CD4-positive, alpha-beta T cell treated with Interleukin-15 for 4 hours (primary cell): ENCODE results near the gene INTS1.
"Not testable (repeated sequence)": the region's sequence is repeated elsewhere in the genome, so short reads cannot be mapped to it uniquely, and the experiment has no call there.

Experiments used
- DNase-seq: peaks from one replicate; pipeline ENCODE4 v3.0.0-alpha.2; 2020; ENCODE audit warnings: low spot score

Gene INTS1

DNA sequence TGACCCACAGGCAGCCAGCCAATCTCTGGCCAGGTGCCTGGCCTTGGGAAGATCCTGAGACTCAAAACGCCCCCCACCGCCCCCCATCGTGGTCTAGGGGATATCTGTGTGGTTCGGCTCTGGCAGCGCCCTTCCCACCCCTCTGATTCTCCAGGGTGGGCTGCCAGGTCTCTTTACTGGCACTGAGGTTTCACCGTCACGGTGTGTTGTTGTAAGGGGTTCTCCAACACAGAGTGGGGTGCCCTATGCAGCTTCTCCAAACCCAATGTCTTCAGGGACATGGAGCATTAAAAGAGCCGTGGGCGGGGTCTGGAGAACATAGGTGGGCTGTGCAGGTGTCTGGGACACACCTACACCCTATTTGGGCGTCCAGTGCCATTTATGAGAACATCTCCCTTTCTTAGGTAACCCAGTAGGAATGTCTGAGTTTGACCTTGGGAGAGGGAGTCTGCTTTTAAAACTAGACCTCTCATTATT is 27.8 kb upstream of the INTS1 start:
- DNase-seq, result no peak

DNA sequence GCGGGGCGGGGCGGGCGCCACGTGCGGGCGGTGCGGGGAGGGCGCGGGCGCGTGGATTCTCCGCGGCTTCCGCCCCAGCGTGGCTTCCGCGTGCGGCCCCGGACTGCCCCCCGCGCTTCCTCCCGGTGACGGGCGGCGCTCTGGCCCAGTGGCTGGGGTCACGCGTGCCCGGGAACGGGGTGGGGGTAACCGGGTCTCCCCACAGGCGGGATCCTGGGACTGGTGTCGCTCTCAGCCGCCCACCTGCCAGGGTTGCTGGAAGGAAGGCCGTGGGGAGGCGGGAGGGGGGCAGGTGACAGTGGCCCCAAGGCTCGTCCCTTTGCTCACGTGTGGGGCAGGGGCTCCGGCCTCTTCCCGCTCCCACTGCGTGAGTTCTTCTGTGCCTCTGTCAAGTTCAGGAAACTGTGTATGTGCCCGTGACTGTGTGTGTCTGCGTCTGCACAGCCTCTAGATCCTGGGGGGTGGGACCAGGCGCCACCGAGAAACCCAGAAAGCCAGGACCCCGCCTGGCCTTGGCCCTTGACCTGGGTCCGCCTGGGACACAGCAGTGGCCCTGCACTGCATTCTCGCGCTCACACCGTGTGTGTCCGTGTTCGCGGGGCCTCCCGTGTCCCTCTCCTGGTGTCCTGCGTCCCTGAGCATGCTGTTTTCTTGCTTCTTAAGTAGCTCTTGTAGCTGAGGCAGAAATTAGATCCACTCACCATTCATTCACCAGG is 27.2 kb upstream of the INTS1 start:
- peak; percentile 31 for DNase-seq

DNA sequence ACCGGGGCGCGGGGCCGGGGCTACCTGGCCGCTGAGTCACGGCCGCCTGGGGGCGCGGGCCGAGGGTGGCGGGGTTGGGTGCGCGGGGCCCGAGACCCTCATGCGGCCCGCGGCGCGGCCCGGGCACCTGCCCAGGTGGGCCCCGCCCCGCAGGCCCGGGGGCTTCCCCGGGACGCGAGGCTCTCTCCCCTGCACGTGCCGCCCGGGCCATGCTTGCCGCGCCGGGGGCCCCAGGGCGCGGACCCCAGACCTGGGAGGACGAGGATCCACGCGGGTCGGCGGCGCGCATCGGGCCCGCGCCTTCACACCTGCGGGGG is 26.7 kb upstream of the INTS1 start:
- no peak for DNase-seq

DNA sequence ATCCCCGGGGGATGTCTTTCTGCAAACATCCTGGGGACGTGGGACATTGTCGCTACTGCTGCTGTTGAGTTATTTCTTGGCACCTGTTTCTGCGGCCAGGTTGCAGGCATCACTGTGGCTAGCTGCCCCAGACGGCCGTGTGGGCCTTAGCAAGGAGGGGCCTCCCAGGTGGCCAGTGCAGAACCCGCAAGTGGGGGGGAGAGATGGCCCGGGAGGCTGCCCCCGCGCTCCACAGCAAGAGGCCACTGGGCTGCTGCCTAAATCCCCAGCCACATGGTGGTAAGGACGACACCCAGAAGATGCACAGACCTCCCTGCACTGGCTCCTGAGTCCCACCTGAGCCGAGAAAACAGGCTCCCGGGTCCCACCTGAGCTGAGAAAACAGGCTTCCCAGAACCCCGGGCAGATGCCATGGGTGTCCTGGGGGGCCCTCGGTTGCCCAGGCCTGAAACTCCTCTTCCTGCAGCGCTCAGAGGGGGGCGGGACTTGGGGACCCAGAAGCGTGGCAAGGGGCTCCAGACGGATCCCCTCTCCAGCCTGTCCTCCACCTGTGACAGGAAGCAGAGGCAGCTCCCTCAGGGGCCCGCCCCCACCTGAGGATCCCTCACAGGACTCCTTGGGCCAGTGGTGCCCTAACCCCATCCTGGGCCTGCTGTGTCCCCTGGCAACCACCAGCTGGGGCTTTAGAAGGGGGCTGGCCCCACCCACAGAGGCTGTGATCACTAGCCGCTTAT is 25.4 kb upstream of the INTS1 start:
- DNase-seq, result no peak

DNA sequence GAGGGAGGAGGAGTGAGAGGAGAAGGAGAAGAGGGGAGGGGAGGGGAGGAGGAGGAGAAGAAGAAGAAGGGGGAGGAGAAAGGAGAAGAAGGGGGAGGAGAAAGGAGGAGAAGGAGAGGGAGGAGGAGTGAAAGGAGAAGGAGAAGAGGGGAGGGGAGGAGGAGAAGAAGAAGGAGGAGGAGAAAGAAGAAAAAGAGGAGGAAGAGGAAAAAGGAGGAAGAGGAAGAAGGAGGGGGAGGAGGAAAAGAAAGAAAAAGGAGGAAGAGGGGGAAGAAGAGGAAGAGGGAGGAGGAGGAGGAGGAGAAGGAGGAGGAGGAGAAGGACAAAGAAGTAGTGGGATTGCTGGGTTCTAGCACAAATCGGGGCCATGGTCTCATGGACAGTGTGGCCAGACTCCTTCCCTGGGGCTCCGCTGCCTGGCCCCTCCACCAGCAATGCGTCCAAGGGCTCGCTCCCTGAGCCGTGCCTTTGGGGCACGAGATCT is 22.1 kb upstream of the INTS1 start:
- no peak for DNase-seq

DNA sequence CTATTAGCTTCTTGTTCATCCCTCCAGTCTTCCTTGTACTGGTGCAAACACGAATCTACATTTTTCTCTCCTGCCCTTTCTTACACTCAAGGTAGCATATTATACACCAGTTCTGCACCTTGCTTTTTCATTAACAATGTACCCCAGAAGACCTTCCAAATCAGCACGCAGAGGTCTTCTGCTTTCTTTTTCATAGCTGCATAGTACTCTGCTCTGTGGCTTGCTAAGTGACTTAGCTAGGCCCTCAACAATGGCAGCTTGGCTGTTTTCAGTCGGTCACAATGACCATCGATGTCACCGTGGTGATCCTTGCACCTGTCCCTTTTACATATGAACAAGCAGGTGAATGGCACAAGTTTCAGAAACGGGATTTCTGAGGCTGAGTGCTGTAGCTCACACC is 21.2 kb upstream of the INTS1 start:
- no peak for DNase-seq

DNA sequence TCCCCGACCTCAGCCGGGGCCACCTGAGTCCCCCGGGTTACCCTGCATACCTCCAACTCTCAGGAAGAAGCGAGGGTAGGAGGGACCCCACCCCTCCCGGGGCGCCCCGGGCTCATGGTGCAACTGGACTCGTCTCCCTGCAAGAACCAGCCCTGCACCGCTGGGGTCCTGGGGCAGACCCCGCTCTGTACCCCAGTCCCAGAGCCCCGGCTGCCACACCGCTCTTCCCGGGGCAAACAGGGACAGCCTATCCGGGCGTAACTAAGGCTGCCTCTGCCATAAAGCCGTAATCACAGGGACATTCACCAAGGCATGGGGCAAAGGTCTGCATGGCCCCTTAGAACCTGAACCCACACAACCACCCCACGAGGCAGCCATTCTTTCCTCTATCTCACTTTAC is 19.7 kb upstream of the INTS1 start:
- DNase-seq, result no peak

DNA sequence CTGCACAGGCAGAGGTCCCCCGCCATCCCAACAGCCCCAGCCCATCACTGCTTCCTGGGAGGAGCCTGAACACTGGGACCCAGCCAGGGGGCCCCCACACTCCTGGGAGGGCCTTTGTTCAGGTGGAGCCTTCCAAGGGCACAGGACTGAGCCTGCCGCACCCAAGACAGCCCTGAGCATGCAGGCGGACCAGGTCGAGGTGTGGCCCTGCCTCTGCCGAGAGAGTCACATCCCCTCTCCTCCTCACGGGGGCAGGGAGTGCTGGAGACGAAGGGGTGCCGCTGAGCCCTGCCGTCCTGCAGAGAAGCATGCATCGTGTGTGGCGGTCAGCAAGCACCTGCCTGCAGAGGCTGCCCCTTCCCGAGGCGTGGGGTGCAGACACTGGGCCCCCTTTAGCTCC is 19.0 kb upstream of the INTS1 start:
- DNase-seq, result no peak

DNA sequence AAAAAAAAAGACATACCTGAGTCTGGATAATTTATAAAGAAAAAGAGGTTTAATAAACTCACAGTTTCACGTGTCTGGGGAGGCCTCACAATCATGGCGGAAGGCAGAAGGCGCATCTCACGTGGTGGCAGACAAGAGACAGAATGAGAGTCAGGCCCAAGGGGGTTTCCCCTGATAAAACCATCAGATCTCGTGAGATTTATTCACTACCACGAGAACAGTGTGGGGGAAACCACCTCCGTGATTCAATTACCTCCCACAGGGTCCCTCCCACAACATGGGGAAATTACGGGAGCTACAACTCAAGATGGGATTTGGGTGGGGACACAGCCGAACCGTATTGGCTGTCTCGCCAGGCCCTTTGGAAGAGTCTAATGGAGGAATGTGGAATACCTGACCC is 17.3 kb upstream of the INTS1 start:
- no peak for DNase-seq

DNA sequence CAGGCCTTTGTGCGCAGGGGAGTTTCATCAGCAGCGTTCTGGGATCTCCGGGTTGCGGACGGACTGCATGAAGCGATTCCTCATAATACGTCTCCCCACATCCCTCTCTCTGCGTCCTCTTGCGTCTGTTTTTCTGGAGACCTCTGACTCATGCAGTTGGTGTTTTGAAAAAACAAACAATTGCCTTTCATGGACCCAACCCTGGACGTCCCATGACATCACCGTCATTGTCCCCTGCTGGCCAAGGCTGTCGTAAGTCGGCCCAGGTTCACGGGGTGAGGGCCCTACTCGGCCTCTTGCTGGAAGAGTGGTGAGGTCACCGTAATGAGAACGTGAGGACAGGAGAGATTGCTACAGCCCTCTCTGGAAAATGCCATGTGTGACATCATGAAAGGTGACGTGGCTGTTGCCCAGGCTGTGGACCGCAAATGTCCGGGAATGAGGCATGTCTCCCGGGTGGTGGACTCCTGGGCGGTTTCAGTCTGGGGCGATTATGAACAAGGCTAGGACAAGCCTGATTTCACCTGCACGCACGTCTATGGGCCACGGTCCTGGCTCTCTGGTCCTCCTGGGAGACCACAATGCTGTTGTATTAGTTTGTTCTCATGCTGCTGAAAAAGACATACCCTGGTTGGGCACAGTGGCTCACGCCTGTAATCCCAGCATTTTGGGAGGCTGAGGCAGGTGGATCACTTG is 16.5 kb upstream of the INTS1 start:
- no peak for DNase-seq

DNA sequence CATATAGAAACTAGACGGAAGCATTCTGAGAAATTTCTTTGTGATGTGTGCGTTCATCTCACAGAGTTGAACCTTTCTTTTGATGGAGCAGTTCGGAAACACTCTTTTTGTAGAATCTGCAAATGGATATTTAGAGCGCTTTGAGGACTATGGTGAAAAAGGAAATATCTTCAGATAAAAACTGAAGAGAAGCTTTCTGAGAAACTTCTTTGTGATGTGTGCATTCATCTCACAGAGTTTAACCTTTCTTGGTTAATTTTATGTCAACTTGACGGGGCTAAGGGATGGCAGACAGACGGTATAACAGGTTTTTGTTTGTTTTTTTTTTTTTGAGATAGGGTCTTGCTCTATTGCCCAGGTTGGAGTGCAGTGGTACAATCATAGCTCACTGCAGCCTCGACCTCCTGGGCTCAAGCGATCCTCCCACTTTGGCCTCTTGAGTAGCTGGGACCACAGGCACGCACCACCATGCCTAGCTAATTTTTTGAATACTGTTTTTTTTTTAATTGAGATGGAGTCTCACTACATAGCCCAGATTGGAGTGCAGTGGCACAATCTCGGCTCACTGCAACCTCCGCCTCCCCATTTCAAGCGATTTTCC is 15.2 kb upstream of the INTS1 start:
- DNase-seq, result not testable (repeated sequence)

DNA sequence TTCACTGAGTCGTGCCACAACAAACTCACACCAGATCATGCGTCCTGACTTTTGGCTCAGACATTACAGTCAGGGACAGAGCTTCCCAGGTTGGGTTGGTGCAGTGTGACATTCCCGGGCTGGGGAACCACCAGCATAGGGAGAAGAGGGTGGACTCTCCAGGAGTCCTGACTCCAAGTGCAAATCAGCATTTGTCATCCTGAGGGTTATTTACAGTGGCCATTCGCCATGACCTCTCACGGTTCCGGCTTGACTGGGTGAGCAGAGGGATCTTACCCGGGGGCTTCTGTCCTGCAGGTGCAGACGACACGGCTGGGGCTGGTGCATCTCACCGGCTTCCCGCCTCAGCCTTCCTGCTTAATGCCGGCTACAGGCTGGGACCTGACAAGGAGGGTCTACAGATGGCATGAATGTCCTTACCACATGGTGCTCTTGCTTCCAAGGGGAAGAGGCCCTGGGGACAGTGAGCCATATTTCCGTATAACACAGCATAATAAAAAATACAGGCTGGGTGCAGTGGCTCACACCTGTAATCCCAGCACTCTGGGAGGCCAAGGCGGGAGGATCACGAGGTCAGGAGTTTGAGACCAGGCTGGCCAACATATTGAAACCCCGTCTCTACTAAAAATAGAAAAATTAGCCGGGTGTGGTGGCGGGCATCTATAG is 12.5 kb upstream of the INTS1 start:
- no peak for DNase-seq

DNA sequence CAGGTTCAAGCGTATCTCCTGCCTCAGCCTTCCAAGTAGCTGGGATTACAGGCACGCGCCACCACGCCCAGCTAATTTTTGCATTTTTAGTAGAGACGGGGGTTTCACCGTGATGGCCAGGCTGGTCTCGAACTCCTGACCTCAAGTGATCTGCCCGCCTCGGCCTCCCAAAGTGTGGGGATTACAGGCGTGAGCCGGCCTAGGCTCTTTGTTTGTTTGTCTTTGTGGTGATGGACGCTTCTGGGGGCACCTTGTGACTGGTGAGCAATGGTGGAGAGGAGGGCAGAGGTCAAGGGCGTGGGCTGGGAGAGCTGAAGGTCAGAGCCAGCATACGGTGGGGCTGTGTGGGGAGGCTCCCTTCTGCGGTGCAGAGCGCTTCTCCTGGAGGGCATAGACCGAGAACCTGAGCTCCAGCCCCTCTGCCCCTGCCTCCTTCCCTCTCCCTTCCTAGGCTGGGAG is 11.3 kb upstream of the INTS1 start:
- DNase-seq, result not testable (repeated sequence)

DNA sequence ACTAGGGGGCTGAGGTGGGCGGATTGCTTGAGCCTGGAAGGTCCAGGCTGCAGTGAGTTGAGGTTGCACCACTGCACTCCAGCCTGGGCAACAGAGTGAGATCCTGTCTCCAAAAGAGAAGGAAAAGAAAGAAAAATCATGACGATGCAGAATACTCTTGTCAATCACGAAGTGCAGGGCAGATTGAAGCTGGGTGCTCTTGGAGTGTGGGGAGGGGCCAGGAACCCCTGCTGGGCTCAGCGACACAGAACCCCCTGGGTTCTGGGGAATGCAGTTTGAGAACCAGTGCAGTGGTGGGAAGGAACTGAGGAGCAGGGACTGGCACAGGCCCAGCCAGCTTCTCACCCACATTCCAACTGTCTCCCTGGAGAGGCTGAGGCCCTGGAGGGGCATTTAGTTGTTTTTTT is 10.8 kb upstream of the INTS1 start:
- DNase-seq, result no peak

DNA sequence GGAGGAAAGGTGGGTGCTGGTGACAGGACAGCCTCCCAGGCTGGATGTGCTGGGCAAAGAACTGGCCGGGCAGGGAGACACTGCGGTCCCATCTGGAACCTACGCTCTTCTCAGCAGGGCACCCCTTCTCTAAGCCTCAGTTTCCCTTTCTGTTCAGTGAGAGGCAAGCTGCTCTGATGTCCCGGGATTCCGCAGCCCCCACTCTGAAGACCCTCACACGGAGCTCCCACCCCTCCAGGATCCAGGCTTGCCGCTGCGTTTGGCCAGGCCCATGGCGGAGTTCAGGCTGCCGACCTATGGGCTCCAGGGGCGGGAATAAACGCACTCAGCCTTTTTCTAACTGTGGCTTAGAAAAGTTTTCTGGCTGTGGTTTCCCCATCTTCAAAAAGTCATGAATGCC is 10.2 kb upstream of the INTS1 start:
- DNase-seq, result no peak

DNA sequence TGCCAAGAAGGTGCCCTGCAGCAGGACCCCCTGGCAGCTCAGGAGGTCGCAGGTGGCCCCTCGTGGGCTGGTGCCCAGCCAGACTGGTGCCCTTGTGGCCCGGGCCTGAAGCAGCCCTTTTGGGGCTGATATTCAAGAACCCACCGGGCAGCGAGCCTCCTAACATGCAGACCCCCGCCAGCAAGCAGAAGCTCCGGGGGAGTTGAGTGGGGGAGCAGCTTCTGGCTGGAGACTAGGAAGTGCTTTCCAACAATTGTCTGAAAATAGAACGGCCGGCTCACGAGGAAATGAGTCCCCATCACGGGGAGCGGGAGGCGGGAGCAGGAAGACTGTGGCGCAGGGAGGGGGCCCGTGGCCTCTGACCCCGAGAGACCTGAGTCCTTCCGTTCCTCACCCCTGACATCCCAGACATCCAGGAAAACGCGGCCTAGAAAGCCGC is 9.5 kb upstream of the INTS1 start:
- no peak for DNase-seq

DNA sequence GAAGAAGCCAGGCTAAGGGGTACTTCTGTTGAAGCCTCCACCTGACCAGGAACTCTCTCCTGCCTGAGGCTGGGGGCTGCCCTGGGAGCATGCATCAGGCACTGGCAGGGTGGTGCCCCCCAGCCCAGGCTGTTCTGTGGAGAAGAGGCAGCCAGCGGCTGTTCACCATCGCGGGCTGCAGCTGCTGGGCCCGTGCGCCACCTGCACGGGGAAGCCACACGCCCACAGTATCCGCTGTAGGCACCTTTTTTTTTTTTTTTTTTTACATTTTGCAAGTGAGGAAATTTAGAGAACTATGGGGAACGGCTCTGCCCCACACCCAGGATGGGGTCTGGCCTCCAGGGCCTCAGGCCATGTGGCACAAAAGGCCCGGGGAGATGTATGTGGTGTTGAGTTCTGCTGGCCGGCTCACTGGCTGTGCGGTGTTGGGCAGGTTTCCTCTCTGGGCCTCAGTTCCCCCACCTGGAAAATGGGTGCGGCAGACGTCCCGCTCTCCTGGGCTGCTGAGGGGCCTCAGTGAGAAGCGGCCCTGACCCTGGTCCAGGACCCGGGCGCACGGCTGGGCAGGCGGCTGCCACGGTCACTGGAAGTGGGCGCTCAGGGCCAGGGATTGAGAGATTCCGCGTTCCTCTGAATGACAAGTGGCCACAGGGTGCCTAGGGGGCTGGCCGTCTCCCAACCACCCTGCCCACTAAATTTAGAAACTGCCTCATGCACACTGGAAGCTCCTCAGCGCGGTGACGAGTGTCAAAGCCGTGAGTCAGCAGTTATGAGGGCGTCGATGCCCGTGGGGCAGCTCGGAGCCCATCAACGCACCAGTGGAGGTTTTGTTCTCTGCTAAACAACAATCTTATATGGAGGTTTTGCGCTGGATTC is 8.8 kb upstream of the INTS1 start:
- no peak for DNase-seq

DNA sequence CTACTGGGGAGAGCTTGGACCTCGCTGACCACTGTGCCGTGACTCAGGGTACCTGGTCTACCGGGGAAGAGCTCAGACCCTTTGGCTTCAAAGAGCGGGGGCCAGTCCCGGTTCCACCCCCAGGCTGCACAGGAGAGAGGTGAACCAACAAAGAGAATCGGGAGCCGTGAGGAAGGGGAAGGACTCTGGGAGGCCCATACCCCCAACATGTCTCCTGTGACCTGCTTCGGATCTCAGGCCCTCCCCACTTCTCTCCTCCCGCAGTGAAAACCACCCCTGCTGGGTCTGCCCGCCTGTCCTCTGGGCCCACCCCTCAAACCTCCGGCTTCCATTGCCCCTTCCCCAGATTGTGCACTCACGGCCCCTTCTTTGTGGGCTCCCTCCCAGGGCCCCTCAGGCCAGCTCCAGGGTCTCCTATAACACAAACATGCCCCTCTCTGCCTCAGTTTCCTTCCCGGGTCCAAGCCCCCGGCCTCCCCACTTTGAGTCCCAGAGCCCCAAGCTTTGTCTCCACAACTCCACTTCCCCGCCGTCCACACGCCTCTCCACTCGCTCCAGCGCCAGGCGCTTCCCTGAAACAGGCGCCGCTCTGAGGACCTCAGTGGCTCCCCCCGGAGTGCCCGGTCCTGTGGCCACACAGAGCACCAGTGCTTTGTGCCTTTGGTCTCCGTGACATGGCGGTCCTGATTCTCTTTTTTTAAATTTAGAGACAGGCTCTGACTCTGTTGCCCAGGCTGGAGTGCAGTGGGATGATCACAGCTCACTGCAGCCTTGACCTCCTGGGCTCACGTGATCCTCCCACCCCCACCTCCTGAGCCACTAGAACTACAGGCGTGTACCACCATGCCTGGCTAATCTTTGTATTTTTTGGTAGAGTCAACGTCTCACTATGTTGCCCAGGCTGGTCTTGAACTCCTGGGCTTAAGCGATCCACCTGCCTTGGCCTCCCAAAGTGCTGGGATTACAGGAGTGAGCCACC is 7.5 kb upstream of the INTS1 start:
- no peak for DNase-seq

DNA sequence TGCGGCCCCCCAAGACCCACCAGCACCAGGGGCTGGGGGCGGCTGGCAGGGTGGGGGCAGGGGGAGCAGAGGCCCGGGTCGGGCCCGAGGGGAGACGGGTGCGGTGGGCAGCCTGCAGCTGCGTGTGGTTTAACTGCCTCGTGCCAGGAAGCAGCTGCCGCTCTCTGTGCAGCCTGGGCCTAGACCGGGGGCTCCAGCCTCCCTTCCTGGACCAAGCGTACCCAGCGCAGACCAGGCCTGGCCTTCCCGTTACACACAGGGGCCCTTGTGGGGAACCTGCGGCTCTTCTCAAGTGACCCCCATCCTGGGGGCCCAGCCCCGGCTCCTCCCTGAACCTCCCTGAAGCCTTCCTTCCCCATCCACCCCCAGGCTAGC is 6.6 kb upstream of the INTS1 start:
- DNase-seq, result no peak

DNA sequence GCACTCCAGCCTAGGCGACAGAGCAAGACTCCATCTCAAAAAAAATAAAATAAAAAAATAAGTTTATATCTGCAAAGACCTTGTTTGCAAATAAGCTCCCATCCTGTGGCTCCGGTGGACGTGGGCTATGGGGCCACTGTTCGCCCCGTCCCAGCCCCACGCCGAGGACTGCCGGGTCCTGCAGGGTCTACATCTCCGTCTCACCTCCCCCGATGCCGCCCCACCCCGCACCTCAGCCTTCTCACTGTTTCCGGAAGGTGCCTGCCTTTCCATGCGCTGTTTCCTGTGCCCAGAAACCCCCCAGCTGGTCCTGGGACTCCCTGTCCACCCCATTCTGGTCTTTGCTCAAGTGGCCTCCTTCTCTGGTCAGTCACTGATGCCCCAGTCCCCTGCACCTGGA is 5.0 kb upstream of the INTS1 start:
- DNase-seq, result no peak
